ENCODE data around the gene PUSL1. TPM values are rescaled to one million over a fixed set of nuclear protein-coding genes. Genes with fewer than 3 reads are reported as not detected.
"Not testable (repeated sequence)": the region's sequence is repeated elsewhere in the genome, so short reads cannot be mapped to it uniquely, and the experiment has no call there.

The PUSL1 gene
- polyA plus RNA-seq, 2 of the 4 experiments (the other 2 are of a cell fraction): 7.4 to 14.6 TPM

- Histone ChIP-seq H3K4me3 (no peak overlapping the region), H3K4me2 (no peak overlapping the region), H3K27ac (no peak overlapping the region), H3K4me1 (peaks cover 28% of the 10 kb centered on the region), H3K9me3 (no peaks in the 10 kb centered on the region)
- ATAC-seq: no peak
- CTCF ChIA-PET: interaction anchor here (0.7 kb wide), 1 partner anchor 312 kb away, joined by 3 read pairs; no protein-coding TSS in a partner anchor
- DNase-seq (ENCODE audit: low read depth in 1 of 2, low spot score in 1 of 2): no peak
- TF ChIP-seq CHD2 (IDR thresholded peaks at IDR 0.05; ENCODE audit: low read length, partially characterized antibody) (no peak), ELK1 (IDR thresholded peaks at IDR 0.05; ENCODE audit: low read depth, low read length) (no peak)
- POLR2A ChIA-PET: no interaction called here
- whole genome bisulfite sequencing (ENCODE audit: missing lambda C conversion rate): 91% methylated on average over 6 of the region's 15 CpGs
- FAIRE-seq: no peak
Observed at GRCh38 chr1:1314237-1314586, 5.8 kb downstream of the PUSL1 start.

- FAIRE-seq (no peak), DNase-seq (ENCODE audit: low read depth in 1 of 2, low spot score in 1 of 2) (no peak), ATAC-seq (no peak)
- TF ChIP-seq KDM5A (IDR thresholded peaks at IDR 0.05) (no peak), HOXB13 (CRISPR knock-in tag; IDR thresholded peaks at IDR 0.05; ENCODE audit: low read depth) (no peak), KDM1A (IDR thresholded peaks at IDR 0.05; ENCODE audit: low read depth) (no peak), MYC (IDR thresholded peaks at IDR 0.05; ENCODE audit: borderline replicate concordance, low read length) (no peak), BHLHE40 (IDR thresholded peaks at IDR 0.05; ENCODE audit: low read depth, low read length) (no peak), ELK1 (IDR thresholded peaks at IDR 0.05; ENCODE audit: low read depth, low read length) (no peak), CBX2 (IDR thresholded peaks at IDR 0.05; ENCODE audit: borderline replicate concordance, low read depth) (no peak), ZSCAN20 (CRISPR knock-in tag; IDR thresholded peaks at IDR 0.05) (no peak), RCOR1 (IDR thresholded peaks at IDR 0.05; ENCODE audit: low read depth, low read length) (no peak)
- TF ChIP-seq, protein P1, sequence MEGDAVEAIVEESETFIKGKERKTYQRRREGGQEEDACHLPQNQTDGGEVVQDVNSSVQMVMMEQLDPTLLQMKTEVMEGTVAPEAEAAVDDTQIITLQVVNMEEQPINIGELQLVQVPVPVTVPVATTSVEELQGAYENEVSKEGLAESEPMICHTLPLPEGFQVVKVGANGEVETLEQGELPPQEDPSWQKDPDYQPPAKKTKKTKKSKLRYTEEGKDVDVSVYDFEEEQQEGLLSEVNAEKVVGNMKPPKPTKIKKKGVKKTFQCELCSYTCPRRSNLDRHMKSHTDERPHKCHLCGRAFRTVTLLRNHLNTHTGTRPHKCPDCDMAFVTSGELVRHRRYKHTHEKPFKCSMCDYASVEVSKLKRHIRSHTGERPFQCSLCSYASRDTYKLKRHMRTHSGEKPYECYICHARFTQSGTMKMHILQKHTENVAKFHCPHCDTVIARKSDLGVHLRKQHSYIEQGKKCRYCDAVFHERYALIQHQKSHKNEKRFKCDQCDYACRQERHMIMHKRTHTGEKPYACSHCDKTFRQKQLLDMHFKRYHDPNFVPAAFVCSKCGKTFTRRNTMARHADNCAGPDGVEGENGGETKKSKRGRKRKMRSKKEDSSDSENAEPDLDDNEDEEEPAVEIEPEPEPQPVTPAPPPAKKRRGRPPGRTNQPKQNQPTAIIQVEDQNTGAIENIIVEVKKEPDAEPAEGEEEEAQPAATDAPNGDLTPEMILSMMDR (IDR thresholded peaks at IDR 0.05): no peak
- WGBS (ENCODE audit: missing lambda C conversion rate): 94% methylated on average over 23 of the region's 23 CpGs
- Histone ChIP-seq H3K4me3 (no peak overlapping the region), H3K9me3 (no peaks in the 10 kb centered on the region), H3K4me1 (peaks cover 23% of the 10 kb centered on the region), H3K4me2 (no peak overlapping the region), H3K27ac (no peak overlapping the region)
- CTCF ChIA-PET: interaction anchor here (0.7 to 1.2 kb wide), 3 partner anchors 57 to 330 kb away, joined by 3 read pairs; no protein-coding TSS in a partner anchor
- POLR2A ChIA-PET: interaction anchor here (0.8 kb wide), 1 partner anchor 84 kb away, joined by 3 read pairs; the partner anchor contains the start of gene CCNL2
Observed at GRCh38 chr1:1314678-1315335, 6.4 kb downstream of the PUSL1 start.

DNA sequence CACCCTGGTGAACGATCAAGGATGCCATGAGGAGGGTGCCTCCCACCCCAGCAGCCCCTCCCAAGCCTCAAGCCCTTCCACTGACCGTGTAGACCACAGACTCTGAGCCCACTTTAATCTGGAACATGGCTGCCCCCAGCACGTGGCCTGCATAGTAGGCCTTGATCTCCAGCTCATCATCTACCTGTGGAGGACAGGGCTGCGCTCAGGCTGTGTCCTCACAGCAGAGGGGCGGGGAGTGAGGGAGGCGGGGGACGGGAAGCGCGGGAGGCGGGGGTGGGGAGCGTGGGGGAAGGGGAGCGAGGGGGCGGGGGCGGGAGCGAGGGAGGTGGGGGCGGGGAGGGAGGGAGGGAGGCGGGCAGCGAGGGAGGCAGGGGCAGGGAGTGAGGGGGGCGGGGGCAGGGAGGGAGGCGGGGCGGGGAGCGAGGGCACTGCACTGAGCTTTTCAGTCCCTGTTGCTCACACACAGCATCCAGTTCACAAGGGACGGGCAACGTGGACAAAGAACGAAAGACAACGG is 7.1 kb downstream of the PUSL1 start:
- WGBS (ENCODE audit: missing lambda C conversion rate): 89% methylated on average over 6 of the region's 26 CpGs
- Histone ChIP-seq H3K4me2 (no peak overlapping the region), H3K4me3 (no peak overlapping the region), H3K27ac (no peak overlapping the region), H3K9me3 (no peaks in the 10 kb centered on the region), H3K4me1 (peaks cover 21% of the 10 kb centered on the region)
- CTCF ChIA-PET: interaction anchor here (1.0 to 1.2 kb wide), 2 partner anchors 56 to 331 kb away, joined by 3 read pairs; no protein-coding TSS in a partner anchor
- DNase-seq (ENCODE audit: low read depth in 1 of 2, low spot score in 1 of 2) (no peak), FAIRE-seq (no peak), ATAC-seq (no peak)
- POLR2A ChIA-PET: interaction anchor here (0.8 kb wide), 1 partner anchor 84 kb away, joined by 3 read pairs; the partner anchor contains the start of gene CCNL2
- TF ChIP-seq ZSCAN20 (CRISPR knock-in tag; IDR thresholded peaks at IDR 0.05) (no peak), CEBPB (IDR thresholded peaks at IDR 0.05) (no peak), HOXA7 (CRISPR knock-in tag; IDR thresholded peaks at IDR 0.05) (no peak), CHD4 (IDR thresholded peaks at IDR 0.05; ENCODE audit: borderline replicate concordance) (no peak), FOSB (CRISPR knock-in tag; IDR thresholded peaks at IDR 0.05) (no peak), POLR2AphosphoS2 (conservative IDR thresholded peaks at IDR 0.05; ENCODE audit: low read length) (no peak)
- TF ChIP-seq, protein P1 (IDR thresholded peaks at IDR 0.05): no peak

- CTCF ChIA-PET; ATAC-seq; POLR2A ChIA-PET; H3K4me3 ChIP-seq; DNase-seq (ENCODE audit: low read depth in 1 of 2, low spot score in 1 of 2); H3K4me2 ChIP-seq; H3K9me3 ChIP-seq; FAIRE-seq; H3K27ac ChIP-seq: not testable (repeated sequence)
- 84% methylated on average over 8 of the region's 8 CpGs for WGBS (ENCODE audit: missing lambda C conversion rate)
- H3K4me1 ChIP-seq: peaks cover 21% of the 10 kb centered on the region
Observed at GRCh38 chr1:1316199-1316598, 7.8 kb downstream of the PUSL1 start.
